Stimulated activated CD8-positive, alpha-beta memory T cell treated with anti-CD3 and anti-CD28 coated beads, Interleukin-15, amount 100 ng/mL, for 24 hours (primary cell): ENCODE data around the gene PLA2G2D.

Source experiments
- DNase-seq: peaks from one replicate; pipeline ENCODE4 v3.0.0-alpha.2; 2020; ENCODE audit warnings: low read depth

Gene PLA2G2D

DNA sequence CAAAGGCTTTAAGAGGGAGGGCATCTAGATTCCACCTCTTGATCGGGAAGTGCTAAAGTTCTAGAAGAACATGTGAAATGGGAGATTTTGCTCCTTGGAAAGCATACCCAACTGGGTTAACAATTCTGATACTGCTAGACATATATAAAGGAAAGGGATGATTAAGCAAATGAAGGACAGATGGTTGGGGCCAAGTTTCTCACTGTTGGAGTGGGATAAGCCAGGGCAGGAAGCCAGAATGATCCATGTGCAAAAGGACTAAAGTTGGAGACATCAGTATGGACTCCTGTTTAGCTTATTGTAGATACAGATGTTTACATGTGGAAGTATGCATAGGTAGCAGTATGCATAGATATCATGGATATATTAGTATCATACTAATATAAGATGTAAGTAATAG is 32.5 kb downstream of the PLA2G2D start:
- DNase-seq, result no peak

DNA sequence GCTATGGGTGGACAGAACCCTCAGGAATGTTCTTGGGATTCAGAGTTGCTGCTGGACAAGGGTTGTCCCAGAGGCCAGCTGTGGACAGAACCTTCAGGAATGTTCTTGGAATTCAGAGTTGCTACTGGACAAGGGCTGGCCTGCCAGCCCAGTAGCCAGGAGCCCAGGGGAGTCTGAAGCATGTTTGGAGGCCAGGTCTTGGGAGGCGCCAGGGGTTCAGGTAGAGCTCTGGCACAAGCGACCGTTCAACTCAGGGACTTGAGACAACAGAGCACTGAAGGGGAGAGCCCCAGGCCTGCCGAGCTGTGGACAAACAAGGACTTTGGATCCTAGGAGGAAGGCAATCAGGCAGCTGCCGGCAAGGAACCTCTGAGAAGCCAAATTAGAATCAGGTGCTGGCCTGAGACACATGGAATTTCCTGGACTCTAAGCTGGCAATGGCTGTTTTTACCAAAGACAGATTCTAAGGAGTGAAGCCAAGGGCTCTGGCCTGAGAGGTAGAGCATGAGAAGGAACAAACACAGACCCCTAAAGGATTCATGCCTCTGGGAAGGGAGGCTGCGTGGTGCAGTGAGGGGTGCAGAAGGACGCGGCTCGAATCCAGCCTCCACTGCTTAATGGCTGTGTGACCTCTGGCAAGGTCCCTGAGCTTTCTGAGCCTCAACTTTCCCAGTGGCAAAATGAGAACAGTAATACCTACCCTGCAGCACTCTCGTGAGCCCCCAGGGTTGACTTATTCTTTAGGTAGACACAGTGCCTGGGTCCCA is 36.0 kb downstream of the PLA2G2D start:
- no peak for DNase-seq

DNA sequence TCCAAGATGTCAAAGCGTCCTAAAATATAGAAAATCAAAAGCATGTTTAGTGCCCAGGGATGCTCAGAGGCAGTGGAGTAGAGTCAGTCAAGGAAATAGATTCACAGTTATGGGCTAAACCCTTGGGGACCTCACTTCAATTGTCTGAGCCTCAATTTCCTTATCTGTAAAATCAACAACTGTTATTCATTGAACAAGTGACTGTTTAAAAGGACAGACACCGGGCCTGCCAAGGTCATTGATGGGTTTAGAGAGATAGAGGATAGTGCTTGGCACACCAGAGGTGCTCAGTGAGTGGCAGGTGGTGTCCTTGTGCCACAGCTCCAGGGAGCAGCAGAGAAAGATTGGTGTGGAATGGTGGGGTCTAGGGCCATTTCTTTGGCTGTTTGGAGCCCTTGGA is 36.6 kb downstream of the PLA2G2D start:
- no peak for DNase-seq

DNA sequence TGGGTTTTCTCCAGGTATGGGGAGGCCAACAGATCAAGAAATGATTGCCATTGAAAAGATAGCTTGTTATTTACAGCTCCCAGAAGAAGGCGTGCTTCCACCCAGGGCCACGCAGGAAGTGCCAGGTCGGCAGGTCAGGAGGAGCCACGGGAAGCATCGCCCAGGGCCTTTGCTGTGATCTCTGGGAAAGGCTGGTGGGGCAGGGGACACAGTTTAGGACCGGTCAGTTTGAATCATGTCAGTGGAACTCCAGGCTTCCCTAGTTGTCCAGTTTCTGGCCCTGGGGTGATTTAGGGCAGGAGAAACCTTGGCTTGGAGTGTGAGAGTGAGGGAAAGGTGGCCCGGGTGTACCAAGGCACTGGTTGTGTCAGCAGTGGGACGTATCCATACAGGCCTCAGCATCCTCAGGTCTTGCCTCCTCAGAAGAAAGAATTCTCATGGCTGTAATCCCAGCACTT is 38.0 kb downstream of the PLA2G2D start:
- no peak for DNase-seq

DNA sequence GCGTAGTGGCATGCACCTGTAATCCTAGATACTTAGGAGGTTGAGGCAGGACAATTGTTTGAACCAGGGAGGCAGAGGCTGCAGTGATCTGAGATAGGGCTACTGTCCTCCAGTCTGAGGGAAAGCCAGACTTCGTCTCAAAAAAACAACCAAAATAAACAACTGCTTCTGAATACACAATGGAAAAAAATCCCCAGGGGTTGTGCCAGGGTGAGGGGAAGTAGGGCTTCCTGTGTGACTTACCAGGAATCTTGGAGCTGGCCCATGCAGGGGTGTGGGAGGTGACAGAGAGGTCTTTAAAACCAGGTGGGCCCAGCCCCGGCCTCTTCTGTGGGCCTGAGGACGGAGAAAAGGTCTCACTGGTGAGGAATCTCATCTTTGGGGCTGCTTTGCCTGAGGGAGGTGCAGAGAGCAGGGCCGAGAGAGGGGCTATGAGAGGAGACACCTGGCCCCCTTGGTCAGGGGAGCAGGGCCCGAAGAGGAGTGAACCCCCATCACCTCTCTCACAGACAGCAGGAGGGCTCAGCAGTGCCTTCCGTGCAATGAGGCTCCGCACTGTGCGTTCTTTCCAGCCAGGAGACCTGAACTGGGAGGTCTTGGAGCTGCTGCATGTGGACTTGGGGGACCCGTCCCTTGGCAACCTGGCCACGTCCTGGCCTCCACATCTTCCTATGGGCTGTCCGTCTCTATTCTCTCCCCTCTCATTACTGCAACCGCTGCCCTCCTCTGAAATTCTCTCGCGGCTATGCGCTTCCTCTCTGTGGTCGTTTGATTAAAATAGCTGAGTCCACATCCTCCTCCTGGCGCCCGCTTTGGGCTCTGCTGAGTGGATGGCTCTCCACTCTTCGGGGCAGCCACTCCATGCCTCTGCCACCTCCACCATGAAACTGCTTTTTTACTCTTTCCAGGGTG is 38.6 kb downstream of the PLA2G2D start:
- no peak for DNase-seq

DNA sequence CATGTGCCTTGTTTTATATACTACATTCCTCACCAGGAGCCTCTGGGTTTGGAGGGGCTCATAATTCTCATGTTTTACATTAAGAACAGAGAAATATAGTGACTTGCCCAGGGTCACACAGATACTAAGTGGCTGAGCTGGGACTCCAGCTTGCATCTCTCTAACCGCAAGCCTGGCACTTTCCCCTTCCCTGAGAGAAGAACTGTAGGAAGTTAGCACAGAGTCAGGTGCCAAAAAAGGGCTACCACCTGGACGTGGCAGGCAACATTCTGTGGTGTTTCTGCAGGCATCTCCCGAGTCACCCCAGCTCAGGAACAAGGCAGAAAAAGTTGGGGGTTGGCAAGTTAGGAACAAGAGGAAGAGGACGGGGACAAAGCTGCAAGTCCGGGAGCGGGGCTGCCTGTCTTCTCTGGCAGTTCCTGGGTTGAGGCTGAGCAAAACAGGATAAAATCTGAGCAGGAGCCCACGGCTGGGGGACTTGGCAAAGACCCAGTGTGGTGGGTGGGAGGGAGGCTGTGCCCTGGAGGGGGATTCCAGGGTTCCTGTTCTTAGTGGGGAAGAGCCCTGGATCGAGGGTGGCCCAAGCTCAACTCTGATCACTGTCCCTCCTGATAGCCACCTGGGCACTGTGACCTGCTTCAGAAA is 39.6 kb downstream of the PLA2G2D start:
- DNase-seq, result no peak

DNA sequence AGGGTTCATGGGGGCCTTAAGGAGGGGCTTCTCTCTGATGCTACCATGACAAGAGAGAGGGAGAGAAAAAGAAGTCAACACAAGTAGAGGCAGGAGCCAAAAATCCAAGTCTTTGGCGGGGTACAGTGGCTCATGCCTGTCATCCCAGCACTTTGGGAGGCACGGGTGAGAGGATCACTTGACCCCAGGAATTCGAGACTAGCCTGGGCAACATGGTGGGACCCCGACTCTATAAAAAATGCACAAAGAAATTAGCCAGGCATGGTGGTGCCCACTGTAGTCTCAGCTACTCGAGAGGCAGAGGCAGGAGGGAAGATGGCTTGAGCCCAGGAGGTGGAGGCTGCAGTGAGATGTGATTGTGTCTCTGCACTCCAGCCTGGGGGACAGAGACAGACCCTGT is 40.6 kb downstream of the PLA2G2D start:
- no peak for DNase-seq

DNA sequence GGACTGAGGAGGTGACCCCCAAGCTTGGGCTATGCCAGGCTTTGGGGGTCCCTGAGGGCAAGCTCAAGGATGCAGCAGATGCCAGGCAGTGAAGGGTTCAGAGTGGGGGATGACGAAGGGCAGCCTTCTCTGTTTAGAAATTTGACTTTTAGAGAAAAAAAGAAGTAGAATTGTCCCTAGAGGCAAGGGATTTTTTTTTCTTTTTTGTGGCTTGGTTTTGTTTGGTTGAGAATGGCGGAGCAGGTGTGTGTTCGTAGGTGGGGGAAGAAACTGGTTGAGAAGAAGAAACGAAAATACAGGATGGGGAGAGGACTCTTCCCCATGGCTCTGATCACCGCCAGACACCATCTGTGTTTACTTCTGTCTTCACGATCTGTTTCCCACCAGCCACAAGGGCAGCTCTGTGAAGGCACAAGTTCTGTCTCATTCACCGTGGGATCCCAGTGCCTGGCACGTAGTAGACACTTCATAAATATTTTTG is 41.1 kb downstream of the PLA2G2D start:
- DNase-seq, result no peak

DNA sequence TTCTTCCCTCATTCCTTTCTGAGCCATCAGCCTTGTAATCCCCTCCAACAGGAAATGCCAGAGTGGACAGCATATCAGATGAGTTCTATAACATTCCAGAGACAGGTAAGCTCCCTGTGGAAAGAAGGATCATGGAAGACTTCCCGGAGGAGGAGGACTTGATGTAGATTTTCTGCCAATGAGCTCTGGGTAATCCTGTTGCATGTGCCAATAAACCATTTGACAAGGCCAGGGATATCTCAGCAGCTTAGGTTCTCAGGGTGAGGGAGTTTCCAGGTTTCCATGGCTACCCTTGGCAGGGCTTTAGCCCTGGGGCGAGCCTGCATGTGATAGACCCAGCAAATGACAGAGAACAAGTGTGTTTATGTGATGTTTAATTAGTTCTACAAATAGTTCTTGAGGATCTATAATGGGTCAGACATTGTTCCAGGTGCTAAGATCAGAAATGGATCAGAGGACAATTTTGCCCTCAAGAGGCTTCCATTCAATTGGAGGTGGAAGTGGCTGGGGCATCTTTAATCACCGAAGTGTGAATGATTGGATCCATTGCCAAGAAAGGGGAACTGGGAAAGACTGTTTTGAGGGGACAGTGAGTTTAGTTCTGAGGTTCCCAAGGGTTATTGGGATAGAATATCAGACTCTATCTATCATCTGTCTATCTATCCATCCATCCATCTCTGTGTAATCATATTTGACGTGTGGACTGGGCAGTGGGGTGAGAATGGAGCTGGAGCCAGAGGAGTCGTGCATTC is 42.5 kb downstream of the PLA2G2D start:
- no peak for DNase-seq

DNA sequence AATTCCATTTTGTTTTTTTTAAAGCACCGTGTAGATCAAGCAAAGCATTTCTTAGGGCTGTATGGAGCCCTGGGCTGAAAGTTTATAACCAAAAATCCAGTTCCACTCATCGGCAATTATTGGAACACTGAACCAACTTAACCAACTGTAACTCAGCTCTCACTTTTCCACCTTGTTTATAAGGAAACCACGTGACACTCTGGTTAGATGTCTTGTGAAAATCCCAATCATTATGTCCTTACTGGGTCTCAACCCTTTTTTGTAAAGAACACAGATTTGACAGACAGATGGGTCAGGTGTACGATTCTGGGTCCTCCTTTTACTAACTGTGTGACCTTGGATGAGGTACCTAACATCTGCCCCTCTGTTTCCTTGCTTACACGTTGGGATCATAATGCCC is 43.1 kb downstream of the PLA2G2D start:
- DNase-seq, result no peak

DNA sequence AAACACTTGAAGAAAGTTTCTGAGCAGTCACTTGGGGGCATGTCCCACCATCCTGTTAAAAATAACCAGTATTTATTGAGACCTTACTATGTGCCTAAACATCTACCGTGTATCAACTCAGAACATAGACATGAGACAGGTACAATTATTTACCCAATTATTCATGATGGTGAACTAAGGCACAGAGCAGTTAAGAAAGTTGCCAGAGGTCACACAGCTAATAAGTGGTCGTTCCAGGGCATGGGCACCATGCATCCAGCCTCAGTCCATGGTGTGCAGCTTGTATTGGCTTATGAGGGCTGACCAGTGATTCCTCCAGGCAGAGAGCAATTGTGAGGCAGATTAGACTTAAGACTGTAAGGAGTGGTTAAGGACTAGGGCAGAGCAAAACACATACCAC is 44.0 kb downstream of the PLA2G2D start:
- DNase-seq, result no peak

DNA sequence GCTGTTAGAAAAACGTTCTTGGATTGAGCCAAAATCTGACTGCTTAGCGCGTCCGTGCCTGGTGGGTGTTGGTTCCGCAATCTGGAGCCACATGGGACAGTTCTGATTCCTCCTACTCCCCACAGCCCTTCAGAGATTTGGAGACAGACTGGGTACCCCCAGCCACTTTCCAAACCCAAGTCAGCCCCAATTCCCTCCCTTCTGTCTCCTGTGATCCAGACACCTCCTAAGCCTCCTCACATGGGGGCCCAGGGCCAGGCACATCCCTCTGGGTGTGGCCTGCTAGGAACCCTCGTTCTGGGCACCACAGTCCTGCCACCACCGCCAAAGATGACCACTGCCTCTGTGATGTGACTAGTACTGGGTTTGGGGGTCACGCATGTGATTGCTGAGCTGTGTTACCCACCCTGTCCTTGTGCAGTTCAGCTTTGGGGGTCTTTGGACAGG is 44.6 kb downstream of the PLA2G2D start:
- no peak for DNase-seq

DNA sequence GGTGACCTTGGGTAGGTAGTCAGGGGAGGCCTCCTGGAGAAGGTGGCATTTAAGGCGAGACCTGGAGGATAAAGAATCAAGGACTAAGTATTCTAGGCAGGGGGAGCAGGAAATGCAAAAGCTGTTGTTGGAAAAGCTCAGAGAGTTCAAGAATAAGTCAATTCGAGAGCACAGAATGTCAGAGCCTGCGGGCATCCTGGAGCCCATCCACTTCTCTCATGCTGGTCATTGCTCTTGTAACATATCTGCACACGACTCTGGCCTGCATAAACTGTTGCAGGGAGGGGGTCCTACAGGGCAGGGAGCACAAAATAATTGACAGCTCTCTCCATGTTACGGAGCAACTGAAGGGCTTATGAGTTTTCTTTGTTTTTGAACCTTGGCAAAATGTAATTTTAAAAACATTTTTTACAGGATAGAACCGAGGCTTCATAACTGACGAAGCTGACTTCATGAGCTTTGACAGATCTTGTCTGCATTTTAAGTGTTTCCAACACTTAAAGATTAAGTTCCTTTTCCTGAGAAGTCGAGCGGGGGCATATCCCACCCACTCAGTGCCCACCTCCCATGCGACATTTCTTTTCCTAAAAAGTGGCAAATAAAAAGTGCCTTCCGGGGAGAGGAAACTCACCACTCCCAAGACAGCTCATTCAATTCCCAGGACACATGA is 45.1 kb downstream of the PLA2G2D start:
- no peak for DNase-seq

DNA sequence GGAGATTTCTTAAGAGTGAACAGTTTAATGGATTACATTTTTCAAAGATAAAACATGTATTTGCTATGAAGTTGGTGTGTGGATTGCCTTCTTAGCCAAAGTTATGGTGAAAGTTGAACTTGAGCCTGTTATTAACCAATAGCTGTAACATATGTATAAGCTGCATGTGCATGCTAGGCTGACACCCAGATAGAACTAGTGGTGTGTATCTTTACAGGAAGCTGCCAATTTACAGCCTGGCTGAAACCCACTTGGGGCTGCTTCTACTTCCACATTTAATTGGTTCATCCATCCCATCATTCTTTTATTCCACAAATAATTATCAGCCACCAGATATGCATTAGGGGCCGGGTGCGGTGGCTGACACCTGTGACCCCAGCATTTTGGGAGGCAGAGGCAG is 46.1 kb downstream of the PLA2G2D start:
- DNase-seq, result no peak

DNA sequence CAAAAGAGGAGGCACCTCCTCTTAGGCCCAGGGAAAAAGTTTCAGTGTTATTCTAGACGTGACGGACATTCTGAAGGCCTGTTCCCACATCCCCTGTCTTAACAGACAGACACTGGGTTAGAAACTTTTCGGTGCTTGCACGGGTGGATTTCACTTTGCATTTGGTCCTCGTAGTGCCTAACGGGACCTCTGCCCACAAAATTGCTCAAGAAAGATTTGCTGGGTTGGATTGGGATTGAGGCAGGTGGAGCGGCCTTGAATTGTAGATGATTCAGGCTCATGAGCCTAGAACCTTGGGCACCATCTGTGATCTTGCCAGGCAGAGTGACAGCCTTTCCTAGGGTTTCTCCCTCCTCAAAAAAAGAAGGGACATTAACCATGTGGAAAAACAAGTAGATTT is 46.6 kb downstream of the PLA2G2D start:
- DNase-seq, result no peak

DNA sequence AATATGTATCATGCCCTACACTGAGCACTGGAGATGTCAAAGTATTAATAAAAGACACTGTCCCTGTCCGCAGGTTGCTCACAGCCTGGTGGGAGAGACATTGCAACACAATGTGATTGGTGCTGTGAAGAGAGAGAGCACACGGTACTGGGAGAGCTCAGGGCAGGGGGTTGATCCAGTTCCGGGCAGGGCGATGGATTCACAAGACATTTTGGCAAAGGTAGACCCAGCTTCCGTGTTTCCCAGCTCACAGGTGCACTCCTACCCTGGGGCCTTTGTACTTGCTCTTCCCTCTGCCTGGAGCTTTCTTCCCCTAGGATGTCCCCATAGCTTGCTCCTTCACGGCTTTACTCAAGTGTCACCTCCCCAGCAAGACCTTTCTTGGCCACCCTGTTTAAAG is 47.9 kb downstream of the PLA2G2D start:
- DNase-seq, result no peak

DNA sequence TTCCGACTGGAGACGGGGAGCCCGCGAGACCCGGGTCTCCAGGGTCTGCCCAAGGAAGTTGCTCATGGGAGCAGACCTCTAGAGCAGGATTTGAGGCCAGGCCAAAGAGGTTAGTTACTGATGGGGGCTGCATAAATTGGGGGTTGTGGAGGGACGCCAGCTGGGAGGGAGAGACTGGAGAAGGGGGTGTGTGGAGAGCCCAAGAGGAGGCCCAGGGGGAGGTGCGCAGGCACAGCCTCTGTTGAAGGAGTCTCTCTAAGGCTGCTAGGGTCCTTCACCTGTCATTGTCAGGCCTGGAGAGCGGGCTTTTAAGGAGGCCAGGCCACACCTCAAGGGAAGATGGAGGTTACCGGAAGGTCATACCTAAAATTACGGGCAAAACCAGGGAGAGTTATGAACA is 49.0 kb downstream of the PLA2G2D start:
- DNase-seq, result no peak

DNA sequence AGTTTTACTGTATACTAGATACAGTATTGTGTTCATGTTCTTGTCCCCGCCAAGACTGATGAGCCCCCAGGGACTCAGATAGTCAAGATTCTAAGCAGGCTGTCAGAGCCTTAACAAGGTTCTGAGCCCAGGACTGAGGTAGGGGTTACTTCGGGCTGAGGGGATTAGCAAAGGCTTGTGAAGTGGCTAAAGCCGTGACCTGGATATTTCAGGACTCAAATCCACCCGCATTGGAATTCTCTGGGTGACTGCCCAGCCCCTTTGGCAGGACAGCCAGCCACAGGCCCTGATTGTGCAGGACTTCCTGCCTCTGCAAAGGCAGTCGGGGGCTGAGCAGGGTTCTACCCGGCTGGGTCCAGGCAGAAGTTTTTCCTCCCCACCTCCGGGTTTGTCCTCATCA is 49.5 kb downstream of the PLA2G2D start, which contains the start of gene PLA2G5:
PLA2G5 (plus strand) TSS at position 321 of the 400 bp plus-strand sequence. CDS start 14,637 bp downstream, outside the sequence.
- DNase-seq, result no peak

DNA sequence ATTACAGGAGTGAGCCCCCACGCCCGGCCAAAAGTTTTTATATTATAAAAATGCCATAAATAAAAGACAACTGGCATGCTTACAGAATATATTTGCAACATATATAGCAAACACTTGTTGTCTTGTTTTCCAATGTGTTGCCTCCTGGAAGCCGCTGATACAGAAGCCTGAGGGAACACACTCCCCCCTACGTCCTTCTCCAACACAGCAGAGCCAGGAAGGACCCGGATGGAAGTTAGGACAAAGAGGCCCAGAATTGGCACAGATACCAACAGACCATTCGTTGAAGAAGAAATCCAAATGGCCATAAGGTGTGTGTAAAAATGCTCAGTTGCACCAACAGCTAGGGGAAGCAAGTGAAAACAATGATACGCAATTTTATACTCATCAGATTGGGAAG is 50.6 kb downstream of the PLA2G2D start:
- DNase-seq, result no peak

DNA sequence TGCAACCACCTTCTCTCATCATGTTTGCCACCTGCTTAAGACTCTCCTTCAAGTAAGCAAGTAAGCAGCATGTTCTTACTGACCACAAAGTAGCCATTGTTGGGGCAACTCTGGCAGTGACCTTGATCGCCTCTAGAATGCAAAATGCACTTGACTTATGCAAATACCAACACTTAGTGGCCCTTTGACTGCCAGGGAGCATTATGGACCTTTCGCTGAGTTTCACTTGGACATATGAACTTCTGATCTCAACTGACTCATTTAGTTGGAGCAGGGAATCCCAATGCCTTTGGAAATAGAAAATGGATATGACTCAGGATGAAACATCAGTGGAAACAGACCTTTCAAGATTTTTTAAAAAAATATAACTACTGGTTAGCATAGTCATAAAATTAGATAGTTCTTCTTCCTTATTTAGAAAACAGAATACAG is 55.5 kb downstream of the PLA2G2D start:
- no peak for DNase-seq
